Cardiac muscle cell (in vitro differentiated cells and primary cell): ENCODE results near the gene CTNNBL1. TPM values are rescaled to one million over a fixed set of nuclear protein-coding genes. Genes with fewer than 3 reads are reported as not detected.
"Not testable (repeated sequence)": the region's sequence is repeated elsewhere in the genome, so short reads cannot be mapped to it uniquely, and the experiment has no call there.

Experiments
- DNase-seq, 2 donors: peaks; one replicate each; pipeline versions ENCODE4 v3.0.0 to v3.0.0-alpha.2; 2010 to 2017; ENCODE audit warnings: low read depth in 1 of 2, low spot score in 1 of 2
- H3K27ac ChIP-seq: fragments of 200-600 bp; sonication (generic); 2 replicates; pipeline ENCODE4 v1.5.1; 2016
- H3K27me3 ChIP-seq: fragments of 200-600 bp; sonication (generic); 2 replicates; pipeline ENCODE4 v1.6.0; 2016; ENCODE audit warnings: control low read depth
- H3K36me3 ChIP-seq: fragments of 200-600 bp; sonication (generic); 2 replicates; pipeline ENCODE4 v1.5.1; 2016; ENCODE audit warnings: control low read depth
- H3K4me1 ChIP-seq: fragments of 200-600 bp; sonication (generic); 2 replicates; pipeline ENCODE4 v1.8.1; 2017; ENCODE audit warnings: low read depth, mild to moderate bottlenecking, mixed run types
- H3K4me3 ChIP-seq: fragments of 200-600 bp; sonication (generic); 2 replicates; pipeline ENCODE4 v1.5.1; 2016; ENCODE audit warnings: mild to moderate bottlenecking
- H3K9me3 ChIP-seq: fragments of 200-600 bp; sonication (generic); 2 replicates; pipeline ENCODE4 v1.5.1; 2017; ENCODE audit warnings: low read depth, mild to moderate bottlenecking, control low read depth
- polyA plus RNA-seq: library from polyadenylated mRNA; unstranded; fragments of >200 nt; fragmentation: Nextera tagmentation; extraction: Ambion mirVana; gene quantifications from 2 replicates; pipeline ENCODE4 v1.2.1, GENCODE V29; 2016
- total RNA-seq: library from RNA; depleted of rRNA; stranded (reverse); fragments of >200 nt; gene quantifications from 2 replicates; pipeline ENCODE4 v1.2.3, GENCODE V29; 2016
- TF ChIP-seq, protein P1 (sequence below): IDR thresholded peaks from 2 replicates; pipeline ENCODE4 v1.5.1; 2012; ENCODE audit warnings: low read depth, mild to moderate bottlenecking, low read length

Gene CTNNBL1
- total and polyA plus RNA-seq, 2 experiments from 2014 or later, result 37.0 to 68.6 TPM

- no peak overlapping the region for H3K27ac ChIP-seq
- H3K36me3 ChIP-seq, result no peaks in the 10 kb centered on the region
- H3K4me1 ChIP-seq, result no peaks in the 10 kb centered on the region
- no peaks in the 10 kb centered on the region for H3K9me3 ChIP-seq
- DNase-seq, result no peak
- no peaks in the 10 kb centered on the region for H3K27me3 ChIP-seq
- TF ChIP-seq, protein P1, sequence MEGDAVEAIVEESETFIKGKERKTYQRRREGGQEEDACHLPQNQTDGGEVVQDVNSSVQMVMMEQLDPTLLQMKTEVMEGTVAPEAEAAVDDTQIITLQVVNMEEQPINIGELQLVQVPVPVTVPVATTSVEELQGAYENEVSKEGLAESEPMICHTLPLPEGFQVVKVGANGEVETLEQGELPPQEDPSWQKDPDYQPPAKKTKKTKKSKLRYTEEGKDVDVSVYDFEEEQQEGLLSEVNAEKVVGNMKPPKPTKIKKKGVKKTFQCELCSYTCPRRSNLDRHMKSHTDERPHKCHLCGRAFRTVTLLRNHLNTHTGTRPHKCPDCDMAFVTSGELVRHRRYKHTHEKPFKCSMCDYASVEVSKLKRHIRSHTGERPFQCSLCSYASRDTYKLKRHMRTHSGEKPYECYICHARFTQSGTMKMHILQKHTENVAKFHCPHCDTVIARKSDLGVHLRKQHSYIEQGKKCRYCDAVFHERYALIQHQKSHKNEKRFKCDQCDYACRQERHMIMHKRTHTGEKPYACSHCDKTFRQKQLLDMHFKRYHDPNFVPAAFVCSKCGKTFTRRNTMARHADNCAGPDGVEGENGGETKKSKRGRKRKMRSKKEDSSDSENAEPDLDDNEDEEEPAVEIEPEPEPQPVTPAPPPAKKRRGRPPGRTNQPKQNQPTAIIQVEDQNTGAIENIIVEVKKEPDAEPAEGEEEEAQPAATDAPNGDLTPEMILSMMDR, result no peak
- no peak overlapping the region for H3K4me3 ChIP-seq
Measured at GRCh38 chr20:37672143-37672542, 21.7 kb upstream of the CTNNBL1 start.

DNA sequence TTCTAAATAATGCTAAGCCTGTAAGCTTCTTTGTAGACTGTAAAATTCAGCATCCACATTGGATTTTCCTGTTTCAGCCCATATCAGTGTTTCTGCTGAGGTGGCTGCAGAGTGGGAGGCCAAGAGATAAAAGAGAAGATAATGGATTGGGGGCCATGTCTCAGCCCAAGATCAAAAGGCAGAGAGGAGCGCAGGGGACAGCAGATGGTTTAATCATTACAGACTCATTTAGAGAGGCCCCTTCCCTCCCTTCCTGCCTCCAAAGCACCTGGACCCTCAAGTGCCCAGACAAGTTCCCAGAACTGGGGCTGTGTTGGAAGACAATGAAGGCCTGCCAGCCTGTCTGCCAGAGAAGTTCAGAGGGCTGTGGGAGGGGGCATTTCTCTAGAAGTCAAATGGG, 20.4 kb upstream of the CTNNBL1 start:
- TF ChIP-seq, protein P1, result no peak
- Histone ChIP-seq H3K4me3 (no peak overlapping the region), H3K4me1 (no peaks in the 10 kb centered on the region), H3K36me3 (no peaks in the 10 kb centered on the region), H3K9me3 (no peaks in the 10 kb centered on the region), H3K27ac (no peak overlapping the region), H3K27me3 (no peaks in the 10 kb centered on the region)
- DNase-seq, result no peak

DNA sequence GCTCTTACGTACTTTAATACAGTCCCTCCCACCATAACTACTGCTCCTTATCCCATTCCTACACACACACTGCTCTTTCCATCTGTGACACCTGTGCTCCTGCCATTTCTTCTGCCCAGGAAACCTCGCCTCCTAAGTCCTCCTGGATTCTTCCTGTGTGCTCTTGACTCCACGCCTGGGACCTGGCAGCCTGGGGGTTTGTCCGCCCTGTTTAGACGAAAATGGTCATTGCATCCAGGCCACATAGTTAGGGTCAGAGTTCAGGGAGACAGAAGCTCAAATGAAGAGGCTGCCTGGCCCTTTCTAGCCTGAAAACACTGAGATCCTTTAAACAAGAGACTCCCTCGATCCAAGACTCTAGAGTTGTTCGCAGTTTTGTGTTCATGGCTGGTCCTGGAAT, 17.4 kb upstream of the CTNNBL1 start:
- Histone ChIP-seq H3K36me3 (no peaks in the 10 kb centered on the region), H3K4me3 (no peak overlapping the region), H3K27me3 (no peaks in the 10 kb centered on the region), H3K27ac (no peak overlapping the region), H3K9me3 (no peaks in the 10 kb centered on the region), H3K4me1 (no peaks in the 10 kb centered on the region)
- TF ChIP-seq, protein P1, result no peak
- DNase-seq, result no peak

DNA sequence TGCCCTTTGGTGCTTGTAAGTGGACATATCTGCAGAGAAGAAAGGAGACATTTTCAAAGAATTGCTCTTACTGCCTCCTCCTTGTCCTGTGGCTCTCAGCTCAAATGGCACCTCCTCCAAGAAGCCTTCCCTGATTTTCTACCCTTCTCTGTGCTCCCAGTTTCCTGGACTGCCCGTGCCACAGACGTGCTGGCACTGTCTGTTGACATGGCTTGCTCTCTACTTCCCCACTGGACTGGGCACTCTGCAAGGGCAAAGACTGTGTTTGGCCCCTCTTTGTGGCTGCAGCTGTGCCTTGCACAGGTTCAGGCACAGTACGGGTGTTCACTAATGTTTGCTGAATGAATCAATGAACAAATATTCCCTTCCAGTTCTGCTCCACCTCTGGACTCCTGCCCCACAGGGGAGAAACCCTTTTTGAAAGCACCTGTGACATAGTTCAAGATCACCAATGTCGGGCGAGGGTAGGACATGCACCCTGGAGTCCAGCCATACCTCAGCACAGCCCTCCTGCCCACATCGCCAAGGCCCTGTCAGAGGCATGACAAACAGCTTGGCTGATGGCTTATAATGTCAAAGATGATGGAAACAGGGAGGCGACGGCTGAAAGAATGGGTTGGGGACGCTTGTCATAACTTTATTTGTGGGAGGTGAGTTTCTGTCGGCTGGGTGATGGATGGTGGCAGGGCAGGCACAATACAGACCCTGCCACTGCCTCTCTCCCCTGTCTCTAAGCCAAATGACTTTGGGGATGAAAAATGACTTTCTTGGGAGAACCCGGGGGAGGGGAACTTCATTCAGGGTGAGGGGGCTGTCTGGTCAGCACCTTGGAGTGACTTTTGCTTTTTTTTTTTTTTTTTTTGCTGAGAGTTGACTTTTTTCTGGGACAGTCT, 15.6 kb upstream of the CTNNBL1 start:
- TF ChIP-seq, protein P1, result no peak
- Histone ChIP-seq H3K36me3 (no peaks in the 10 kb centered on the region), H3K9me3 (no peaks in the 10 kb centered on the region), H3K27ac (no peak overlapping the region), H3K27me3 (no peaks in the 10 kb centered on the region), H3K4me3 (no peak overlapping the region), H3K4me1 (no peaks in the 10 kb centered on the region)
- no peak for DNase-seq

GRCh38 chr20:37679751-37680150, 14.1 kb upstream of the CTNNBL1 start:
- H3K9me3 ChIP-seq, H3K27ac ChIP-seq, H3K36me3 ChIP-seq, H3K27me3 ChIP-seq, H3K4me1 ChIP-seq, H3K4me3 ChIP-seq, DNase-seq: not testable (repeated sequence)

- H3K27me3 ChIP-seq, result no peaks in the 10 kb centered on the region
- H3K36me3 ChIP-seq, result no peaks in the 10 kb centered on the region
- no peaks in the 10 kb centered on the region for H3K9me3 ChIP-seq
- H3K4me1 ChIP-seq, result no peaks in the 10 kb centered on the region
- no peak overlapping the region for H3K27ac ChIP-seq
- DNase-seq, result no peak
- H3K4me3 ChIP-seq, result no peak overlapping the region
- TF ChIP-seq, protein P1, result no peak
Measured at GRCh38 chr20:37680420-37680819, 13.4 kb upstream of the CTNNBL1 start.
